VCaP (cell line): ENCODE measurements around the gene SLC38A3.

Source experiments
- H3K27ac ChIP-seq: fragments of 450-650 bp; 2 replicates; pipeline ENCODE4 v1.5.1; 2017
- CTCF ChIP-seq: fragments of 450-650 bp; conservative IDR thresholded peaks from 2 replicates; pipeline ENCODE4 v1.5.1; 2017; ENCODE audit warnings: mild to moderate bottlenecking, moderate library complexity

Gene SLC38A3

GRCh38 chr3:50254577-50255250 is 49.6 kb downstream of the SLC38A3 start:
- no peak overlapping the region for H3K27ac ChIP-seq

GRCh38 chr3:50255251-50255615 is 50.2 kb downstream of the SLC38A3 start:
- no peak for TF ChIP-seq CTCF
- no peak overlapping the region for H3K27ac ChIP-seq

More at GRCh38 chr3:50254577-50255250, 49.6 kb downstream of the SLC38A3 start:
- TF ChIP-seq CTCF = no peak

GRCh38 chr3:50256978-50257890 is 52.2 kb downstream of the SLC38A3 start:
- TF ChIP-seq CTCF = peak; percentile 75
- no peak overlapping the region for H3K27ac ChIP-seq

GRCh38 chr3:50258029-50258680 is 53.1 kb downstream of the SLC38A3 start:
- no peak for TF ChIP-seq CTCF
- no peak overlapping the region; the same call in 1 of the 2 replicates for H3K27ac ChIP-seq

GRCh38 chr3:50258979-50259378 is 53.9 kb downstream of the SLC38A3 start:
- H3K27ac ChIP-seq = peak overlapping the region; percentile 93
- no peak for TF ChIP-seq CTCF

- TF ChIP-seq CTCF = no peak
- H3K27ac ChIP-seq = peak overlapping the region; percentile 93
Measured at GRCh38 chr3:50259432-50260026, 54.5 kb downstream of the SLC38A3 start.
